Endothelial cell of umbilical vein (primary cell): ENCODE measurements around the gene DENND4B. TPM values are rescaled to one million over a fixed set of nuclear protein-coding genes. Genes with fewer than 3 reads are reported as not detected.

Experiments
- BruUV-seq: library from RNA; stranded (reverse); fragments of 400-500 nt; replicated peaks from 2 replicates; lab custom pipeline; 2021; lab: Mats Ljungman, UMichigan
- CTCF ChIA-PET: fragments of 300-600, 350-600 bp; sonication (Branson Sonifier 250); formaldehyde crosslinking; loops from one replicate; lab custom pipeline; 2021; ENCODE audit warnings: antibody characterized with exemption, inconsistent platforms; lab: Charles Lee
- POLR2A ChIA-PET: fragments of 300-600, 350-600 bp; sonication (Branson Sonifier 250); formaldehyde crosslinking; loops from one replicate; lab custom pipeline; 2021; ENCODE audit warnings: antibody characterized with exemption, inconsistent platforms; lab: Charles Lee
- DNase-seq: peaks from one replicate; pipeline ENCODE4 v3.0.0-alpha.2; 2011; ENCODE audit warnings: low read depth, low spot score
- FAIRE-seq: peaks from 2 replicates; lab custom pipeline; 2011; peaks lifted over from hg19 to GRCh38; lab: Jason Lieb, UNC
- H2AFZ ChIP-seq: 2 replicates; pipeline ENCODE4 v1.6.0; 2012; ENCODE audit warnings: low read depth, low read length, control low read depth, inconsistent platforms
- H3K27ac ChIP-seq: 2 replicates; pipeline ENCODE4 v1.5.1; 2011; ENCODE audit warnings: low read depth, mild to moderate bottlenecking, control low read depth, low read length, moderate library complexity; ENCODE audit not compliant: insufficient read depth
- H3K27me3 ChIP-seq, 2 experiments: 2 replicates each; pipeline versions ENCODE4 v1.6.0 to v1.6.1; 2011; ENCODE audit warnings: low read length in 2 of 2, mixed read lengths in 1 of 2; ENCODE audit not compliant: control insufficient read depth in 2 of 2, insufficient read depth in 2 of 2
- H3K36me3 ChIP-seq, 2 experiments: 2 replicates in 1 of 2; 3 replicates in 1 of 2; pipeline ENCODE4 v1.5.1; 2011; ENCODE audit warnings: low read length in 2 of 2, mild to moderate bottlenecking in 1 of 2, moderate library complexity in 1 of 2; ENCODE audit not compliant: control insufficient read depth in 2 of 2, insufficient read depth in 2 of 2; ENCODE audit errors: extremely low read depth in 1 of 2
- H3K4me1 ChIP-seq: 3 replicates; pipeline ENCODE4 v1.5.1; 2011; ENCODE audit warnings: mild to moderate bottlenecking, low read length; ENCODE audit not compliant: control insufficient read depth, insufficient read depth; ENCODE audit errors: extremely low read depth
- H3K4me2 ChIP-seq: 2 replicates; pipeline ENCODE4 v1.6.1; 2011; ENCODE audit warnings: low read length, control low read depth, mixed read lengths; ENCODE audit not compliant: insufficient read depth
- H3K4me3 ChIP-seq, 3 experiments: fragments of 200-600 bp in 1 of 3; sonication (generic), shearing (Covaris generic) in 1 of 3; replicated peaks in 1 of 3; 2 replicates each; pipeline ENCODE4 v1.5.1; 2011 to 2016; ENCODE audit warnings: control low read depth in 3 of 3, low read length in 3 of 3, mild to moderate bottlenecking in 2 of 3, inconsistent platforms in 1 of 3, low read depth in 1 of 3, moderate library complexity in 1 of 3; ENCODE audit not compliant: insufficient read depth in 1 of 3
- H3K79me2 ChIP-seq: 2 replicates; pipeline ENCODE4 v1.6.0; 2012; ENCODE audit warnings: low read length, inconsistent platforms; ENCODE audit not compliant: control insufficient read depth, insufficient read depth
- H3K9ac ChIP-seq: replicated peaks from 2 replicates; pipeline ENCODE3; 2011; ENCODE audit warnings: low read length, control low read depth; ENCODE audit not compliant: insufficient read depth; ENCODE audit errors: extremely low read depth
- H3K9me1 ChIP-seq: replicated peaks from 3 replicates; pipeline ENCODE4 v1.6.0; 2011; ENCODE audit warnings: mild to moderate bottlenecking, low read length; ENCODE audit not compliant: control insufficient read depth, insufficient read depth; ENCODE audit errors: extremely low read depth
- H3K9me3 ChIP-seq: replicated peaks from 2 replicates; pipeline ENCODE4 v1.5.1; 2012; ENCODE audit warnings: low read length, inconsistent platforms; ENCODE audit not compliant: control insufficient read depth, insufficient read depth
- H4K20me1 ChIP-seq: replicated peaks from 2 replicates; pipeline ENCODE3; 2011; ENCODE audit warnings: mild to moderate bottlenecking, low read length; ENCODE audit not compliant: control insufficient read depth, insufficient read depth; ENCODE audit errors: extremely low read depth
- EZH2 ChIP-seq: IDR thresholded peaks from 2 replicates; pipeline ENCODE4 v1.6.1; 2012; ENCODE audit warnings: borderline replicate concordance, low read depth, mild to moderate bottlenecking, moderate library complexity, low read length, inconsistent platforms; ENCODE audit not compliant: severe bottlenecking
- FOS ChIP-seq: IDR thresholded peaks from 2 replicates; pipeline ENCODE4 v1.6.1; 2011; ENCODE audit warnings: mild to moderate bottlenecking, low read length, moderate library complexity, borderline replicate concordance; ENCODE audit not compliant: insufficient read depth
- GATA2 ChIP-seq: IDR thresholded peaks from 2 replicates; pipeline ENCODE4 v1.7.0; 2011; ENCODE audit warnings: low read depth, mild to moderate bottlenecking, moderate library complexity, mixed read lengths, low read length; ENCODE audit not compliant: insufficient read length, insufficient read depth
- JUN ChIP-seq: IDR thresholded peaks from 2 replicates; pipeline ENCODE4 v1.6.1; 2011; ENCODE audit warnings: borderline replicate concordance, low read depth; ENCODE audit not compliant: insufficient read length, insufficient read depth
- MYC ChIP-seq: IDR thresholded peaks from one replicate; pipeline ENCODE4 v1.6.1; 2011; ENCODE audit warnings: mild to moderate bottlenecking, low read depth, low read length
- POLR2A ChIP-seq: IDR thresholded peaks from 2 replicates; pipeline ENCODE4 v1.6.1; 2012; ENCODE audit warnings: low read depth, mild to moderate bottlenecking, control low read depth, low read length
- POLR2AphosphoS5 ChIP-seq: IDR thresholded peaks from 2 replicates; pipeline ENCODE4 v1.6.1; 2012; ENCODE audit warnings: low read depth, mild to moderate bottlenecking, control low read depth, low read length, moderate library complexity; ENCODE audit not compliant: insufficient read depth
- dilution Hi-C: fragments of 300-500 bp; cut with MboI; formaldehyde crosslinking; loops from one replicate; pipeline ENCODE4 v1.15.0; 2019; ENCODE audit warnings: low sequenced_read_pairs; ENCODE audit not compliant: extremely low pct_ligation_motif_present
- intact Hi-C: fragments of 100-400 bp; cut with micrococcal nuclease; formaldehyde crosslinking; loops from one replicate; pipeline ENCODE4 v1.10.0; 2022
- polyA plus RNA-seq, 4 experiments: library from polyadenylated mRNA; depleted of rRNA in 3 of 4; stranded (reverse) in 3 of 4; unstranded in 1 of 4; fragments of >200 nt; gene quantifications; 2 replicates each; pipeline versions ENCODE4 v1.2.1 to v1.2.3, GENCODE V29; 2011 to 2012; ENCODE audit warnings: missing spikeins in 1 of 4
- total RNA-seq: library from RNA; stranded (reverse); gene quantifications from 2 replicates; pipeline ENCODE4 v1.2.3, GENCODE V29; 2021
- TF ChIP-seq, protein P1 (sequence below): IDR thresholded peaks from 2 replicates; pipeline ENCODE4 v1.6.1; 2011; ENCODE audit not compliant: insufficient read depth, insufficient read length
- TF ChIP-seq, protein P2 (sequence below), 2 donors: IDR thresholded peaks; 1 replicate in 1 of 2; 2 replicates in 1 of 2; pipeline ENCODE4 v1.5.1; 2011; ENCODE audit warnings: low read length in 2 of 2, mild to moderate bottlenecking in 2 of 2, moderate library complexity in 2 of 2, control low read depth in 1 of 2, inconsistent platforms in 1 of 2, low read depth in 1 of 2; ENCODE audit not compliant: insufficient read depth in 1 of 2; ENCODE audit errors: extremely low read depth in 1 of 2

The DENND4B gene
- total and polyA plus RNA-seq, 2 donors (not counting 3 experiments of a cell fraction or from before 2014, with no cell fraction given), result 35.6 to 57.8 TPM

GRCh38 chr1:153934746-153935145 lies 11.8 kb downstream of the DENND4B start:
- Histone ChIP-seq H3K27me3 (no peaks in the 10 kb centered on the region), H3K4me1 (no peaks in the 10 kb centered on the region), H2AFZ (no peak overlapping the region), H3K27ac (no peak overlapping the region), H3K9ac (no peak overlapping the region), H3K9me3 (no peaks in the 10 kb centered on the region), H3K4me3 (no peak overlapping the region), H3K9me1 (no peaks in the 10 kb centered on the region), H3K79me2 (no peaks in the 10 kb centered on the region), H3K36me3 (peaks cover 5 to 53% of the 10 kb centered on the region in 2 experiments), H3K4me2 (no peak overlapping the region), H4K20me1 (no peaks in the 10 kb centered on the region)
- DNase-seq (no peak), FAIRE-seq (no peak)
- ChIA-PET POLR2A (no interaction called here), CTCF (no interaction called here)
- no peak for TF ChIP-seq POLR2AphosphoS5
- dilution Hi-C loops, result no loop called here
- no TSS peak for BruUV-seq
- intact Hi-C loops, result no loop called here

DNA sequence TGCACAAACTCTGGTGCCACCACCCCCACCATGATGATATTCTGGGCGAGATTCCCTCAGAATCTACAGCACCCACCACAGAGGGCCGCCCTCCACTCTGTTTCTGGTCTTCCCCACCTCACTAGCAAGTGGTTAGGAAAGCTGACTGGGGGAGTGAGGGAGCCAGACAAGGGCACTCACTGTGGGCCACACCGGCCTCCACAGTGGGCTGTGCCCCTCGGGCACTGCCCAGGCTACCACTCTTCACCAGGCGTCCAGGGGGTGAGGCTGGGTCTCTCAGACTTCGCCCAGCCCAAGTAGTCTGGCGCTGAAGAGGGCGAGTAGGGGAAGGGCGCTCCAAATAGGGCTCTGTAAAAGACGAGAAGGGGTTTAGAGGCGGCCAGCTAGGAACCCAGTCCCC lies 12.6 kb downstream of the DENND4B start:
- ChIA-PET CTCF (no interaction called here), POLR2A (no interaction called here)
- H3K4me2 ChIP-seq, result no peak overlapping the region
- dilution Hi-C loops (no loop called here), intact Hi-C loops (no loop called here)
- no peak overlapping the region for H3K4me3 ChIP-seq
- H3K36me3 ChIP-seq, result peaks cover 5 to 47% of the 10 kb centered on the region in 2 experiments
- DNase-seq (no peak), FAIRE-seq (no peak)
- no peaks in the 10 kb centered on the region for H3K9me1 ChIP-seq
- H3K9me3 ChIP-seq, result no peaks in the 10 kb centered on the region
- no peaks in the 10 kb centered on the region for H3K79me2 ChIP-seq
- H3K27ac ChIP-seq, result no peak overlapping the region
- TF ChIP-seq FOS (no peak), JUN (no peak), POLR2AphosphoS5 (no peak), EZH2 (no peak), GATA2 (no peak), POLR2A (no peak), MYC (no peak)
- TF ChIP-seq, protein P1, sequence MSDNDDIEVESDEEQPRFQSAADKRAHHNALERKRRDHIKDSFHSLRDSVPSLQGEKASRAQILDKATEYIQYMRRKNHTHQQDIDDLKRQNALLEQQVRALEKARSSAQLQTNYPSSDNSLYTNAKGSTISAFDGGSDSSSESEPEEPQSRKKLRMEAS, result no peak
- TF ChIP-seq, protein P2, sequence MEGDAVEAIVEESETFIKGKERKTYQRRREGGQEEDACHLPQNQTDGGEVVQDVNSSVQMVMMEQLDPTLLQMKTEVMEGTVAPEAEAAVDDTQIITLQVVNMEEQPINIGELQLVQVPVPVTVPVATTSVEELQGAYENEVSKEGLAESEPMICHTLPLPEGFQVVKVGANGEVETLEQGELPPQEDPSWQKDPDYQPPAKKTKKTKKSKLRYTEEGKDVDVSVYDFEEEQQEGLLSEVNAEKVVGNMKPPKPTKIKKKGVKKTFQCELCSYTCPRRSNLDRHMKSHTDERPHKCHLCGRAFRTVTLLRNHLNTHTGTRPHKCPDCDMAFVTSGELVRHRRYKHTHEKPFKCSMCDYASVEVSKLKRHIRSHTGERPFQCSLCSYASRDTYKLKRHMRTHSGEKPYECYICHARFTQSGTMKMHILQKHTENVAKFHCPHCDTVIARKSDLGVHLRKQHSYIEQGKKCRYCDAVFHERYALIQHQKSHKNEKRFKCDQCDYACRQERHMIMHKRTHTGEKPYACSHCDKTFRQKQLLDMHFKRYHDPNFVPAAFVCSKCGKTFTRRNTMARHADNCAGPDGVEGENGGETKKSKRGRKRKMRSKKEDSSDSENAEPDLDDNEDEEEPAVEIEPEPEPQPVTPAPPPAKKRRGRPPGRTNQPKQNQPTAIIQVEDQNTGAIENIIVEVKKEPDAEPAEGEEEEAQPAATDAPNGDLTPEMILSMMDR (IDR thresholded peaks at IDR 0.05; ENCODE audit: extremely low read depth in 1 of 2, insufficient read depth in 1 of 2, low read depth in 1 of 2, low read length in 2 of 2), result no peak
- H2AFZ ChIP-seq, result no peak overlapping the region
- no TSS peak for BruUV-seq
- H4K20me1 ChIP-seq, result no peaks in the 10 kb centered on the region
- no peak overlapping the region for H3K9ac ChIP-seq
- no peaks in the 10 kb centered on the region for H3K27me3 ChIP-seq
- H3K4me1 ChIP-seq, result peaks cover 5% of the 10 kb centered on the region
